ENCODE data around the gene VSIG10. TPM values are rescaled to one million over a fixed set of nuclear protein-coding genes. Genes with fewer than 3 reads are reported as not detected.

VSIG10 gene
- total and polyA plus RNA-seq, 2 donors (not counting 1 experiment from before 2014, with no cell fraction given) = 9.1 to 31.7 TPM

- DNase-seq (ENCODE audit: low read depth in 2 of 2) = no peak
- no peaks in the 10 kb centered on the region for H4K20me1 ChIP-seq (ENCODE audit: control insufficient read depth, extremely low read depth, insufficient read depth, low read length)
- TF ChIP-seq CTCF (conservative IDR thresholded peaks at IDR 0.05 in 1 of 2, IDR thresholded peaks at IDR 0.05 in 1 of 2; ENCODE audit: low read depth in 1 of 2, low read length in 2 of 2) (no peak), EZH2 (IDR thresholded peaks at IDR 0.05; ENCODE audit: low read length, missing control alignments) (no peak)
- H3K9ac ChIP-seq (ENCODE audit: insufficient read depth, low read length) = no peak overlapping the region
- no peak overlapping the region for H3K4me2 ChIP-seq (ENCODE audit: extremely low read depth, insufficient read depth, low read length)
- H3K4me3 ChIP-seq (replicated peaks in 1 of 4; ENCODE audit: control extremely low read depth in 1 of 4, insufficient read depth in 1 of 4, low read depth in 3 of 4, low read length in 4 of 4) = no peak overlapping the region
- no peaks in the 10 kb centered on the region for H3K79me2 ChIP-seq (ENCODE audit: control insufficient read depth, insufficient read depth, low read length)
- H3K36me3 ChIP-seq (ENCODE audit: control insufficient read depth, insufficient read depth, low read length) = no peaks in the 10 kb centered on the region
- H3K27ac ChIP-seq (ENCODE audit: insufficient read depth, low read length) = no peak overlapping the region
- H3K9me3 ChIP-seq (ENCODE audit: control insufficient read depth, insufficient read depth, low read depth, low read length) = no peaks in the 10 kb centered on the region
- no peak overlapping the region for H2AFZ ChIP-seq (ENCODE audit: low read length)
- peaks cover 2% of the 10 kb centered on the region for H3K4me1 ChIP-seq (ENCODE audit: control insufficient read depth, extremely low read depth, insufficient read depth, low read length)
- no peaks in the 10 kb centered on the region for H3K27me3 ChIP-seq (ENCODE audit: control insufficient read depth, insufficient read depth, low read length)
These were observed 5.3 kb upstream of the VSIG10 start for GRCh38 chr12:118109088-118109487.

GRCh38 chr12:118107694-118108093 lies 3.9 kb upstream of the VSIG10 start:
- Histone ChIP-seq H3K9ac (ENCODE audit: insufficient read depth, low read length) (no peak overlapping the region), H3K9me3 (ENCODE audit: control insufficient read depth, insufficient read depth, low read depth, low read length) (no peaks in the 10 kb centered on the region), H3K4me3 (replicated peaks in 1 of 4; ENCODE audit: control extremely low read depth in 1 of 4, insufficient read depth in 1 of 4, low read depth in 3 of 4, low read length in 4 of 4) (no peak overlapping the region)

GRCh38 chr12:118107011-118107410 lies 3.2 kb upstream of the VSIG10 start:
- Histone ChIP-seq H3K27me3 (ENCODE audit: control insufficient read depth, insufficient read depth, low read length) (no peaks in the 10 kb centered on the region), H3K9me3 (ENCODE audit: control insufficient read depth, insufficient read depth, low read depth, low read length) (no peaks in the 10 kb centered on the region), H3K4me3 (replicated peaks in 1 of 4; ENCODE audit: control extremely low read depth in 1 of 4, insufficient read depth in 1 of 4, low read depth in 3 of 4, low read length in 4 of 4) (no peak overlapping the region), H3K36me3 (ENCODE audit: control insufficient read depth, insufficient read depth, low read length) (no peaks in the 10 kb centered on the region), H4K20me1 (ENCODE audit: control insufficient read depth, extremely low read depth, insufficient read depth, low read length) (no peaks in the 10 kb centered on the region), H2AFZ (ENCODE audit: low read length) (no peak overlapping the region), H3K4me1 (ENCODE audit: control insufficient read depth, extremely low read depth, insufficient read depth, low read length) (peaks cover 2% of the 10 kb centered on the region), H3K4me2 (ENCODE audit: extremely low read depth, insufficient read depth, low read length) (no peak overlapping the region), H3K9ac (ENCODE audit: insufficient read depth, low read length) (no peak overlapping the region), H3K27ac (ENCODE audit: insufficient read depth, low read length) (no peak overlapping the region), H3K79me2 (ENCODE audit: control insufficient read depth, insufficient read depth, low read length) (no peaks in the 10 kb centered on the region)
- no peak for DNase-seq (ENCODE audit: low read depth in 2 of 2)
- no peak for TF ChIP-seq EZH2 (IDR thresholded peaks at IDR 0.05; ENCODE audit: low read length, missing control alignments)
- TF ChIP-seq CTCF (conservative IDR thresholded peaks at IDR 0.05 in 1 of 2, IDR thresholded peaks at IDR 0.05 in 1 of 2; ENCODE audit: low read depth in 1 of 2, low read length in 2 of 2) = no peak

More at GRCh38 chr12:118107694-118108093, 3.9 kb upstream of the VSIG10 start:
- no peaks in the 10 kb centered on the region for H3K36me3 ChIP-seq (ENCODE audit: control insufficient read depth, insufficient read depth, low read length)
- H2AFZ ChIP-seq (ENCODE audit: low read length) = no peak overlapping the region
- no peak overlapping the region for H3K4me2 ChIP-seq (ENCODE audit: extremely low read depth, insufficient read depth, low read length)
- H3K4me1 ChIP-seq (ENCODE audit: control insufficient read depth, extremely low read depth, insufficient read depth, low read length) = peaks cover 2% of the 10 kb centered on the region
- no peak for DNase-seq (ENCODE audit: low read depth in 2 of 2)
- H3K27ac ChIP-seq (ENCODE audit: insufficient read depth, low read length) = no peak overlapping the region
- H4K20me1 ChIP-seq (ENCODE audit: control insufficient read depth, extremely low read depth, insufficient read depth, low read length) = no peaks in the 10 kb centered on the region
- H3K27me3 ChIP-seq (ENCODE audit: control insufficient read depth, insufficient read depth, low read length) = no peaks in the 10 kb centered on the region
- no peak for TF ChIP-seq EZH2 (IDR thresholded peaks at IDR 0.05; ENCODE audit: low read length, missing control alignments)
- TF ChIP-seq CTCF (conservative IDR thresholded peaks at IDR 0.05 in 1 of 2, IDR thresholded peaks at IDR 0.05 in 1 of 2; ENCODE audit: low read depth in 1 of 2, low read length in 2 of 2) = no peak
- no peaks in the 10 kb centered on the region for H3K79me2 ChIP-seq (ENCODE audit: control insufficient read depth, insufficient read depth, low read length)
